Measurements from ENCODE around the gene BCL2L12. TPM values are rescaled to one million over a fixed set of nuclear protein-coding genes. Genes with fewer than 3 reads are reported as not detected.

BCL2L12 gene
- total and polyA plus RNA-seq, 5 donors, result 8.6 to 15.1 (median 13.6) TPM

GRCh38 chr19:49678985-49679770 is 13.4 kb downstream of the BCL2L12 start:
- no peaks in the 10 kb centered on the region for H3K4me1 ChIP-seq (ENCODE audit: control insufficient read depth, insufficient read depth, low read length)
- ATAC-seq (no peak), DNase-seq (peak in 2 of 3 donors; percentile 77 to 80)
- intact Hi-C loops (cut with DNase I), result loop anchor here in 2 of 4 donors (10.0 kb wide), 2 partner anchors 84 to 94 kb away; partner anchors contain the start of genes NOSIP (in 1 of the 2), PRR12 (in 1 of the 2) and PRRG2 (in 1 of the 2)
- no peaks in the 10 kb centered on the region for H3K9me3 ChIP-seq (ENCODE audit: control insufficient read depth, low read length)
- peak overlapping the region; percentile 37 for H3K27ac ChIP-seq (ENCODE audit: low read length)
- H3K4me3 ChIP-seq (ENCODE audit: low read length), result no peak overlapping the region
- no peaks in the 10 kb centered on the region for H3K27me3 ChIP-seq (ENCODE audit: control insufficient read depth, insufficient read depth)
- 52% methylated on average over 12 of the region's 12 CpGs for WGBS

GRCh38 chr19:49679771-49680413 is 14.2 kb downstream of the BCL2L12 start:
- intact Hi-C loops (cut with DNase I), result loop anchor here in 3 of 4 donors (10.0 kb wide), 4 partner anchors 85 to 175 kb away; partner anchors contain the start of genes AP2A1 (in 1 of the 3), NOSIP (in 1 of the 3), PRR12 (in 1 of the 3) and PRRG2 (in 1 of the 3)
- H3K4me1 ChIP-seq (ENCODE audit: control insufficient read depth, insufficient read depth, low read length), result no peaks in the 10 kb centered on the region
- H3K4me3 ChIP-seq (ENCODE audit: low read length), result no peak overlapping the region
- 41% methylated on average over 10 of the region's 10 CpGs for WGBS
- DNase-seq (peak in 2 of 3 donors; percentile 34 to 52), ATAC-seq (no peak)
- no peaks in the 10 kb centered on the region for H3K9me3 ChIP-seq (ENCODE audit: control insufficient read depth, low read length)
- peak overlapping the region; percentile 6 for H3K27ac ChIP-seq (ENCODE audit: low read length)
- no peaks in the 10 kb centered on the region for H3K27me3 ChIP-seq (ENCODE audit: control insufficient read depth, insufficient read depth)

- peak; percentile 2 to 4 for ATAC-seq
- 30% methylated on average over 40 of the region's 40 CpGs for whole genome bisulfite sequencing
- intact Hi-C loops (cut with DNase I), result loop anchor here in 2 of 4 donors (10.0 kb wide), 2 partner anchors 84 to 174 kb away; partner anchors contain the start of genes AP2A1 (in 1 of the 2), PTOV1 (in 1 of the 2) and TSKS (in 1 of the 2)
- Histone ChIP-seq H3K27ac (ENCODE audit: low read length) (peak overlapping the region; percentile 6), H3K4me3 (ENCODE audit: low read length) (no peak overlapping the region), H3K27me3 (ENCODE audit: control insufficient read depth, insufficient read depth) (no peaks in the 10 kb centered on the region), H3K9me3 (ENCODE audit: control insufficient read depth, low read length) (no peaks in the 10 kb centered on the region), H3K4me1 (ENCODE audit: control insufficient read depth, insufficient read depth, low read length) (no peaks in the 10 kb centered on the region)
- DNase-seq, result peak; percentile 91 to 97 (median 97)
Measured at GRCh38 chr19:49680421-49681351, 15.0 kb downstream of the BCL2L12 start.

GRCh38 chr19:49681830-49682229 is 16.1 kb downstream of the BCL2L12 start:
- no peaks in the 10 kb centered on the region for H3K27me3 ChIP-seq (ENCODE audit: control insufficient read depth, insufficient read depth)
- no peaks in the 10 kb centered on the region for H3K9me3 ChIP-seq (ENCODE audit: control insufficient read depth, low read length)
- H3K4me3 ChIP-seq (ENCODE audit: low read length), result no peak overlapping the region
- WGBS, result 88% methylated on average over 19 of the region's 19 CpGs
- DNase-seq, result peak in 2 of 3 donors; percentile 47 to 63
- intact Hi-C loops (cut with DNase I), result loop anchor here in 2 of 4 donors (10.0 kb wide), 2 partner anchors 83 to 173 kb away; partner anchors contain the start of genes AP2A1 (in 1 of the 2), PTOV1 (in 1 of the 2) and TSKS (in 1 of the 2)
- ATAC-seq, result no peak
- no peaks in the 10 kb centered on the region for H3K4me1 ChIP-seq (ENCODE audit: control insufficient read depth, insufficient read depth, low read length)
- no peak overlapping the region for H3K27ac ChIP-seq (ENCODE audit: low read length)

GRCh38 chr19:49682274-49682673 is 16.5 kb downstream of the BCL2L12 start:
- H3K27me3 ChIP-seq (ENCODE audit: control insufficient read depth, insufficient read depth), result no peaks in the 10 kb centered on the region
- H3K27ac ChIP-seq (ENCODE audit: low read length), result no peak overlapping the region
- no peak overlapping the region for H3K4me3 ChIP-seq (ENCODE audit: low read length)
- peak in 2 of 3 donors; percentile 8 to 21 for DNase-seq
- intact Hi-C loops (cut with DNase I), result loop anchor here in 2 of 4 donors (10.0 kb wide), 2 partner anchors 83 to 173 kb away; partner anchors contain the start of genes AP2A1 (in 1 of the 2), PTOV1 (in 1 of the 2) and TSKS (in 1 of the 2)
- 90% methylated on average over 8 of the region's 8 CpGs for WGBS
- no peak for ATAC-seq
- H3K9me3 ChIP-seq (ENCODE audit: control insufficient read depth, low read length), result no peaks in the 10 kb centered on the region
- no peaks in the 10 kb centered on the region for H3K4me1 ChIP-seq (ENCODE audit: control insufficient read depth, insufficient read depth, low read length)

GRCh38 chr19:49683814-49684250 is 18.1 kb downstream of the BCL2L12 start:
- no peak for ATAC-seq
- 91% methylated on average over 18 of the region's 18 CpGs for WGBS

GRCh38 chr19:49684251-49684982 is 18.7 kb downstream of the BCL2L12 start:
- ATAC-seq (no peak), DNase-seq (peak in 2 of 3 donors; percentile 61 to 68)
- H3K27me3 ChIP-seq (ENCODE audit: control insufficient read depth, insufficient read depth), result no peaks in the 10 kb centered on the region
- no peak overlapping the region for H3K4me3 ChIP-seq (ENCODE audit: low read length)
- no peaks in the 10 kb centered on the region for H3K4me1 ChIP-seq (ENCODE audit: control insufficient read depth, insufficient read depth, low read length)
- no peaks in the 10 kb centered on the region for H3K9me3 ChIP-seq (ENCODE audit: control insufficient read depth, low read length)
- 81% methylated on average over 35 of the region's 35 CpGs for WGBS
- H3K27ac ChIP-seq (ENCODE audit: low read length), result no peak overlapping the region
- intact Hi-C loops (cut with DNase I), result loop anchor here in 2 of 4 donors (10.0 kb wide), 2 partner anchors 80 to 170 kb away; partner anchors contain the start of genes AP2A1 (in 1 of the 2), PTOV1 (in 1 of the 2) and TSKS (in 1 of the 2)

More at GRCh38 chr19:49683814-49684250, 18.1 kb downstream of the BCL2L12 start:
- Histone ChIP-seq H3K27me3 (ENCODE audit: control insufficient read depth, insufficient read depth) (no peaks in the 10 kb centered on the region), H3K4me1 (ENCODE audit: control insufficient read depth, insufficient read depth, low read length) (no peaks in the 10 kb centered on the region), H3K27ac (ENCODE audit: low read length) (no peak overlapping the region), H3K4me3 (ENCODE audit: low read length) (no peak overlapping the region), H3K9me3 (ENCODE audit: control insufficient read depth, low read length) (no peaks in the 10 kb centered on the region)
- DNase-seq, result peak in 2 of 3 donors; percentile 47 to 55
- intact Hi-C loops (cut with DNase I), result loop anchor here in 2 of 4 donors (10.0 kb wide), 2 partner anchors 81 to 171 kb away; partner anchors contain the start of genes AP2A1 (in 1 of the 2), PTOV1 (in 1 of the 2) and TSKS (in 1 of the 2)

GRCh38 chr19:49684983-49685553 is 19.3 kb downstream of the BCL2L12 start:
- no peaks in the 10 kb centered on the region for H3K4me1 ChIP-seq (ENCODE audit: control insufficient read depth, insufficient read depth, low read length)
- DNase-seq, result peak in 2 of 3 donors; percentile 46 to 49

GRCh38 chr19:49685845-49686332 is 20.2 kb downstream of the BCL2L12 start:
- Histone ChIP-seq H3K9me3 (ENCODE audit: control insufficient read depth, low read length) (no peaks in the 10 kb centered on the region), H3K27ac (ENCODE audit: low read length) (no peak overlapping the region), H3K27me3 (ENCODE audit: control insufficient read depth, insufficient read depth) (no peaks in the 10 kb centered on the region), H3K4me3 (ENCODE audit: low read length) (no peak overlapping the region), H3K4me1 (ENCODE audit: control insufficient read depth, insufficient read depth, low read length) (no peaks in the 10 kb centered on the region)
- DNase-seq (peak in 2 of 3 donors; percentile 53 to 69), ATAC-seq (no peak)
- WGBS, result 51% methylated on average over 23 of the region's 23 CpGs
- intact Hi-C loops (cut with DNase I), result loop anchor here in 2 of 4 donors (10.0 kb wide), 2 partner anchors 79 to 169 kb away; partner anchors contain the start of genes AP2A1 (in 1 of the 2), PTOV1 (in 1 of the 2) and TSKS (in 1 of the 2)

More at GRCh38 chr19:49684983-49685553, 19.3 kb downstream of the BCL2L12 start:
- intact Hi-C loops (cut with DNase I), result loop anchor here in 2 of 4 donors (10.0 kb wide), 2 partner anchors 80 to 170 kb away; partner anchors contain the start of genes AP2A1 (in 1 of the 2), PTOV1 (in 1 of the 2) and TSKS (in 1 of the 2)
- Histone ChIP-seq H3K27me3 (ENCODE audit: control insufficient read depth, insufficient read depth) (no peaks in the 10 kb centered on the region), H3K27ac (ENCODE audit: low read length) (no peak overlapping the region), H3K4me3 (ENCODE audit: low read length) (no peak overlapping the region), H3K9me3 (ENCODE audit: control insufficient read depth, low read length) (no peaks in the 10 kb centered on the region)
- no peak for ATAC-seq
- WGBS, result 71% methylated on average over 13 of the region's 13 CpGs
